UCSD-AML1 (cell line): ENCODE measurements around the gene GNA14.
"Not testable (repeated sequence)": the region's sequence is repeated elsewhere in the genome, so short reads cannot be mapped to it uniquely, and the experiment has no call there.

Experiments used
- DNase-seq: peaks from one replicate; lab custom pipeline; 2025; ENCODE audit not compliant: unreplicated experiment; lab: John Stamatoyannopoulos, UW

Gene GNA14

GRCh38 chr9:77497322-77498198 is 150.6 kb downstream of the GNA14 start:
- no peak for DNase-seq

GRCh38 chr9:77495834-77496671 is 152.1 kb downstream of the GNA14 start:
- DNase-seq, result no peak

DNA sequence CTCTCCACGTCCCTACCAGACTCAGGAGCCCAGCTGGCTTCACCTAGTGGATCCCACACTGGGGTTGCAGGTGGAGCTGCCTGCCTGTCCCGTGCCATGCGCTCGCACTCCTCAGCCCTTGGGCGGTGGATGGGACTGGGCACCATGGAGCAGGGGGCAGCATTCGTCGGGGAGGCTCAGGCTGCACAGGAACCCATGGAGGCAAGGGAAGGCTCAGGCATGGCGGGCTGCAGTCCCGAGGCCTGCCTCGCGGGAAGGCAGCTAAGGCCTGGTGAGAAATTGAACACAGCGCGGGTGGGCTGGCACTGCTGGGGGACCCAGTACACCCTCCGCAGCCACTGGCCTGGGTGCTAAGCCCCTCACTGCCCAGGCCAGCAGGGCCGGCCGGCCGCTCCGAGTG is 157.8 kb downstream of the GNA14 start:
- DNase-seq, result not testable (repeated sequence)

GRCh38 chr9:77489405-77490163 is 158.5 kb downstream of the GNA14 start:
- DNase-seq, result not testable (repeated sequence)

DNA sequence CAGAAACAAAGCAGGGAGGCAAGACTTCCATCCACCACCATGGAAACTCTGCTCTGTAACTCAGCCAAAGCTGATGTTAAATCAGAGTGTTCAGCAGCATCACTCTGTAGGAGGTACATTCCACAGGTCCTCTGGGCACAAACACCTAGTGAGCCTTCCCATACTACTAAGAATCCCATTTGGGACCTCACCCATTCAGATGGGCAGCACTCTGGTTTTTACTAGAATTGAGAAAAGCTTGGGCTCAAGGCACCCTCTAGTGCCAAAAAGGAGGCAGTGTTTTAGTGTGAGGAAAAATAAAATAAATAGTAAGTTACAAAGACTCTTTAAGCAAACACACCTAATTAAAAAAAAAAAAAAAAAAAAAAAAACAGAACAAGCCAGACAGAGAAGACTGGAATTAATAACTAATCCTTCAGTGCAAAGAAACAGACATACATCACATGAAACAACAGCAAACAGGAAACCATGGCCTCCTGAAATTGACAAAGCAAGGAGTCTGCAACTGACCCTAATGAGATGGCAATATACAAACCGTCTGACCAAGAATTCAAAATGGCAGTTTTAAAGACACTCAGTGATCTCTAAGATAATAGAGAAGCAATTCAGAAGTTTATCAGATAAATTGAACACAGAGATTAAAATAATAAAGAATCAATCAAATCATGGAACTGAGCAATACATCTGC is 159.5 kb downstream of the GNA14 start:
- no peak for DNase-seq

DNA sequence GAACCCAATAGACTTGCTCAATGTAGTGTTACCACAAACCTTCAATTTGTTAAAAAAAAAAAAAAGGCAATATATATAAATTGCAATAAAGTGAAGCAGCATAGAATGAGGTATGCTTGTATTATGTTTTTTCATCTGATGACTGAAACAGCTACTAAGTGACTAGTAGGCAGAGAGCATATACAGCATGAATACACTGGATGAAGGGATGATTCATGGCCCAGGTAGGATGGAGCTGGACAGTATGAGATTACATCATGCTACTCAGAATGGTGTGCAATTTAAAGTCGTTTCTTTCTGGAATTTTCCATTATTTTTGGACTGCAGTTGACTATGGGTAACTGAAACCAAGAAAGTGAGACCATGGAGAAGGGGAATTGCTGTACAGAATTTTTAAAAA is 161.2 kb downstream of the GNA14 start:
- DNase-seq, result no peak

- no peak for DNase-seq
Measured at GRCh38 chr9:77486463-77486862, 161.7 kb downstream of the GNA14 start.

DNA sequence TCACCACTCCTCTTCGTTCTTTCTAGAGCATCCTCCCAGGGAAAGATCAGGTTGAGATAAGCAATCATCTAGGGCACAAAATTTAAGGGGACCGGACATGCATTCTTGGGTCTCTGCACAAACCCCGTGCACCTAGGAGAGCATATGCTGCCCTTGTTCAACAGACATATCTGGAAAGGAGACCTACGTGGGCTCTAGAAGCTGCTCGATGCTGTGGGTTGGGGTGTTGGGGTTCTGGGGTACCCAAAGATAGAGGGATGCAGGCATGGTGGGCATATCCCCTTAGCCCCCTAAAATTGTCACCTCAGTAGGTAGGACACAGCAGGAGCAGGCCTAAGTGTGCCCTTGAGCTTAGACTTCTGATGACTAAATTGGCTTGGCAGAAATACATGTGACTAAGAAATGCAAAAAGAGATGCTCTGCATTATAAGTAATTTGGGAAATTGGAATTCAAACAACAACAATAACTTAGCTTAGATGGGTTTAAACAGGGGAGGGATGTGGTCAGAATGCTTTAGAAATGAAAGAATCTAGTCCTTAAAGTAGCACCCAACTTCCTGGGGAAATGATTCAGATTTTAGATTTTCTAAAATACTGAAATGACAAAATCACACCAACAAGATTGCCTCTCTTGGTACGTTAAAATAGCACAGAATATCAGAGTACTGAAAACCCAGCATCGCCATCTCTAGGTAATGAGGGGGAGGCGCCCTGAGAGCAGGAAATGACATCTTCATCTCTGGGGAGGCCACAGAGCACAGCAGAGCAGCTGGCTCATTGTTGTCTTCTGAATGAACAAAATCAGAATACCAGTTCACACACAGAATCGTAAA is 172.3 kb downstream of the GNA14 start:
- no peak for DNase-seq

GRCh38 chr9:77474936-77475335 is 173.2 kb downstream of the GNA14 start:
- DNase-seq, result no peak

- DNase-seq, result no peak
Measured at GRCh38 chr9:77472646-77473045, 175.5 kb downstream of the GNA14 start.

DNA sequence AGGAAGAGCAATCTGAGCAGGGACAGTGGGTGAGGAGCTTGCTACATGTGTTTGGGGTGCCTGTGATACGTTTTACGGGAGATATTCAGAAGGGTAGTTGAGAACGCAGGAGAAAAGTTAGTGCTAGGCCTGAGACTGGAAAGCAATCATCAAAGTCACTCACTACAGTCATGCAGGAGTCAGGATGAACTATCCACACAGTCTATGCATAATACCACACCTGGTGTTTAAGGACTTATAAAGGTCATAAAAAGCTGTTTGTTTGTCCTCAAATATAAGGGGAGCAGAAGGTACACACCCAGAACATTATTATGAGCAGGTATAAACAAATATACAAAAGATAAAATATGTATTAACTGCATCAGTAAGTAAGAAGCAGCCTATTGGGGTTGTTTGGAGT is 176.6 kb downstream of the GNA14 start:
- no peak for DNase-seq

GRCh38 chr9:77469515-77470231 is 178.4 kb downstream of the GNA14 start:
- no peak for DNase-seq

DNA sequence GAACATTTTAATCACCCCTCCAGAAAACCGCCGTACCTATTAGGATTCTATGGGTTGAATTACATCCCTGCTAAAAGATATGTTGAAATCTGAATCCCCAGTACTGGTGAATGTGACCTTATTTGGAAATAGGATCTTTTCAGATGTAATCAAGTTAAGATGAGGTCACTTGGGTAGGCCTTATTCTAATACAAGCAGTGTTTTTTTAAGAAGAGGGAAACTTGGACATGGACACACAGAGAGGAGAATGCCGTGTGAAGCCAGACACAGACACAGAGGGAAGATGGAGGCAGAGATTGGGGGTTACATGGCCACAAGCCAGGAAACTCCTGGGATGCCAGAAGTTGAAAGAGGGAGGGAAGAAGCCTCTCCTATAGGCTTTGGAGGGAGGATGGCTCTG is 183.5 kb downstream of the GNA14 start:
- DNase-seq, result no peak

- no peak for DNase-seq
Measured at GRCh38 chr9:77463151-77463550, 185.0 kb downstream of the GNA14 start.

DNA sequence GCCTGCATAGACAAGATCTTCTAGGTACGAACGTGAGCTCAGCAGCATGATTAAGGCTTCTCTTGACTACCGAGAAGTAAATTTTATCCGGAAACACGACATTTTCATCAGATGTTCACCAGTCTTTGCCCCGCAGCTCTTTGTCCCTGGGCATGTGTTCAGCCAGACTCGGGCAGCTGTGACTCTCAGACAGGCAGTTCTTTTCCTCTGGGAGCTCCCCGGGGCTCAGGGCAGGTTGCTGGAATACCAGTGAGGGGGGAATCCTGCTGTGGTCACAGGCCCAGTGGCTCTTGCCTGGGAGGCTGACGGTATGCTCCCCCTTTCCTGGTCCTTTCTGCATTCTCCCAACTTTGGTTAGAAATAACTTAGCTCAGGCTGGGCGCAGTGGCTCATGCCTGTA is 186.1 kb downstream of the GNA14 start:
- DNase-seq, result no peak

DNA sequence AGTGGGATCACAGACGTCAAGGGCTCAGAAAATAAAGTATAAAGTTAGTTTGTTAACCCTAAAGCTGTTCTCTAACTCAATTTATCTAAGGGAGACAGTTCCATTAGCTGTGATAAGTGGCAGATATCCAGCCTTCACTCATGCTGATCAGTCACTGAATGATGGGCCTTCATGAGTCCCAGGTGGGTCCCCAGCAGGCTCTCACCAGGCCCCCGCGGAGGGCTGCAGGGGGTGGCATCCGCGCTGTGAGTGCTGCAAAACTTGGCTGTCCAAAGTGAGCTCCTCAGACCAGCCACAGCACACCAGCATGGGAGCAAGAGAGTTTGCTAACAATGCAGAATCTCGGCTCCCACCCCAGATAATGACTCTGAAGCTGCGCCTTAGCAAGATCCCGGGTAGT is 187.2 kb downstream of the GNA14 start:
- DNase-seq, result no peak

DNA sequence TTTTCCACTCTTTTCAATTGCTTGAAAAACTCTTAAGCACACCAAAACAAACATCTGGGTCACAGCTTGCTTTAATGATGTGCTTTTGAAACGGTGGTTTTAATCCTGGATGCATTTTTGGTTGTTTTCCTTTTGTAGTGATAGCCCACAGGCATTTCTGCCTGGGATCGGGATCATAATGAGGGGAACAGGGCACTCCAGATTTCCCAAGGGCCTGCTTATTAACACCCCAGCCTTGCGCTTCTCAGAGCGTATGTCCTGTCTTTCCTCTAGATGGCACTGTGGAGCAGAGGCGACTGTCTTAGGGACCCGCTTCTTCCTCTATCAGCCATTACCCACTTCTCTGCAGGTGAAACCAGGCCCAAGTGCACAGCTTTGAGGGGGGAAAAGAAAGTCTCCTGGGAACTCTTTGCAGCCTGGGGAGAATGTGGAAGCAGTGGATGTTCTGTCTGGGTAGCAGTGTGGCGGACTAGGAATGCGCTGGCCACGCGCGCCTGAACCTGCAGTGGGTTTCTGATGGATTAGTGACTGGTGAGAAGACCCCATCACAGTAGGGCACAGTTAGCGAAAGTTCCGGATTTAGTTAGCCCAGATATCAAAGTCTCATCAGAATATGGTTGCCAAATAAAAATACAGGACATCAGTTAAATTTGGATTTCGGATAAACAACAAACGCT is 190.1 kb downstream of the GNA14 start:
- DNase-seq, result peak; percentile 39

GRCh38 chr9:77456829-77457437 is 191.2 kb downstream of the GNA14 start:
- DNase-seq, result peak; percentile 81
